Liver (tissue), 3 donors: ENCODE measurements around the gene TBC1D3B.

ENCODE experiments used
- ATF3 ChIP-seq: IDR thresholded peaks from 2 replicates; pipeline ENCODE4 v1.6.1; 2016; ENCODE audit warnings: antibody characterized with exemption
- CTCF ChIP-seq: fragments of 150-350 bp; IDR thresholded peaks from 2 replicates; pipeline ENCODE4 v1.5.1; 2017; ENCODE audit warnings: improper control_type of control experiment, low read depth, low read length; ENCODE audit not compliant: missing input control
- EGR1 ChIP-seq, 2 donors: IDR thresholded peaks; 2 replicates each; pipeline ENCODE4 v1.6.1; 2016 to 2018; ENCODE audit warnings: antibody characterized with exemption in 2 of 2, low read depth in 2 of 2
- GABPA ChIP-seq, 2 donors: IDR thresholded peaks in 1 of 2; conservative IDR thresholded peaks in 1 of 2; 2 replicates each; pipeline ENCODE4 v1.6.1; 2016; ENCODE audit warnings: antibody characterized with exemption in 2 of 2, mild to moderate bottlenecking in 1 of 2, moderate library complexity in 1 of 2
- HNF4G ChIP-seq: IDR thresholded peaks from 2 replicates; pipeline ENCODE4 v1.6.1; 2016; ENCODE audit warnings: antibody characterized with exemption
- JUND ChIP-seq, 2 donors: IDR thresholded peaks; 2 replicates each; pipeline ENCODE4 v1.6.1; 2016; ENCODE audit warnings: antibody characterized with exemption in 2 of 2
- REST ChIP-seq: IDR thresholded peaks from 2 replicates; pipeline ENCODE4 v1.6.1; 2016; ENCODE audit warnings: antibody characterized with exemption, mild to moderate bottlenecking
- SP1 ChIP-seq: IDR thresholded peaks from 2 replicates; pipeline ENCODE4 v1.6.1; 2018; ENCODE audit warnings: antibody characterized with exemption, mild to moderate bottlenecking
- TAF1 ChIP-seq: conservative IDR thresholded peaks from 2 replicates; pipeline ENCODE4 v1.6.1; 2016; ENCODE audit warnings: antibody characterized with exemption, mild to moderate bottlenecking
- YY1 ChIP-seq: IDR thresholded peaks from 2 replicates; pipeline ENCODE4 v1.6.1; 2016; ENCODE audit warnings: antibody characterized with exemption, mild to moderate bottlenecking
- ZBTB33 ChIP-seq: IDR thresholded peaks from 2 replicates; pipeline ENCODE4 v1.6.1; 2016; ENCODE audit warnings: antibody characterized with exemption
- donor health status: healthy.
- donor health status: healthy.

GRCh38 chr17:36151891-36152638 lies 24.4 kb downstream of the TBC1D3B start:
- TF ChIP-seq YY1 (no peak), CTCF (no peak), EGR1 (IDR thresholded peaks at IDR 0.05; ENCODE audit: low read depth in 2 of 2) (no peak), ATF3 (no peak), REST (no peak), GABPA (IDR thresholded peaks at IDR 0.05 in 1 of 2, conservative IDR thresholded peaks at IDR 0.05 in 1 of 2) (no peak), SP1 (no peak), JUND (IDR thresholded peaks at IDR 0.05) (no peak), ZBTB33 (no peak), HNF4G (no peak), TAF1 (no peak)
